K562 (cell line): ENCODE results near the gene SUGP1. TPM values are rescaled to one million over a fixed set of nuclear protein-coding genes. Genes with fewer than 3 reads are reported as not detected.

Experiments used
- C11orf30 ChIP-seq: fragments of 450-650 bp; IDR thresholded peaks from 2 replicates; pipeline ENCODE4 v1.6.1; 2016; ENCODE audit warnings: low read depth, mild to moderate bottlenecking
- GATAD2B ChIP-seq: fragments of 450-650 bp; IDR thresholded peaks from 2 replicates; pipeline ENCODE4 v1.6.1; 2017; ENCODE audit warnings: mild to moderate bottlenecking, borderline replicate concordance
- LEF1 ChIP-seq: fragments of 450-650 bp; IDR thresholded peaks from 2 replicates; pipeline ENCODE4 v1.6.1; 2016; ENCODE audit warnings: mild to moderate bottlenecking
- NFATC3 ChIP-seq: fragments of 450-650 bp; IDR thresholded peaks from 2 replicates; pipeline ENCODE4 v1.6.1; 2017; ENCODE audit warnings: mild to moderate bottlenecking
- NFYB ChIP-seq: IDR thresholded peaks from 2 replicates; pipeline ENCODE4 v1.6.1; 2011; ENCODE audit warnings: mild to moderate bottlenecking, moderate library complexity; ENCODE audit not compliant: insufficient read length; ENCODE audit errors: extremely low read depth
- RBFOX2 ChIP-seq: fragments of 200-400 bp; formaldehyde crosslinking; IDR thresholded peaks from 2 replicates; pipeline ENCODE4 v1.6.1; 2017; ENCODE audit warnings: low read depth, mild to moderate bottlenecking, low read length, moderate library complexity
- SIN3A ChIP-seq, 2 experiments: fragments of 150-350 bp in 1 of 2; IDR thresholded peaks; 2 replicates each; pipeline ENCODE4 v1.6.1; 2011 to 2016; ENCODE audit warnings: borderline replicate concordance in 2 of 2, low read depth in 2 of 2, low read length in 2 of 2, mild to moderate bottlenecking in 2 of 2, moderate library complexity in 2 of 2; ENCODE audit not compliant: control insufficient read depth in 1 of 2
- STAT5B ChIP-seq: fragments of 250-450 bp; sonication (Bioruptor Pico); IDR thresholded peaks from 2 replicates; pipeline ENCODE4 v1.8.0; 2021; ENCODE audit warnings: mild to moderate bottlenecking, inconsistent platforms
- TAF7 ChIP-seq: fragments of 450-650 bp; IDR thresholded peaks from 2 replicates; pipeline ENCODE4 v1.6.1; 2016; ENCODE audit warnings: missing genetic modification characterization, missing compliant biosample characterization
- TSC22D4 ChIP-seq: fragments of 450-650 bp; IDR thresholded peaks from 2 replicates; pipeline ENCODE4 v1.6.1; 2016; ENCODE audit warnings: missing genetic modification characterization, missing biosample characterization, control low read depth
- XRCC3 ChIP-seq: fragments of 450-650 bp; IDR thresholded peaks from 2 replicates; pipeline ENCODE4 v1.6.1; 2017; ENCODE audit warnings: mild to moderate bottlenecking, moderate library complexity
- ZBTB1 ChIP-seq: sonication (generic); formaldehyde crosslinking; IDR thresholded peaks from 2 replicates; pipeline ENCODE4 v1.8.1; 2023; ENCODE audit warnings: missing genetic modification reagents, low read depth, mild to moderate bottlenecking, borderline replicate concordance
- ZFP36 ChIP-seq: fragments of 150-350 bp; IDR thresholded peaks from 2 replicates; pipeline ENCODE4 v1.6.1; 2018; ENCODE audit warnings: low read length, low read depth; ENCODE audit not compliant: partially characterized antibody
- ZNF143 ChIP-seq: sonication (generic); formaldehyde crosslinking; IDR thresholded peaks from 2 replicates; pipeline ENCODE4 v1.9.0; 2022; ENCODE audit warnings: mild to moderate bottlenecking, missing genetic modification reagents
- polyA plus RNA-seq, 8 experiments: library from polyadenylated mRNA; depleted of rRNA in 4 of 8; stranded (reverse) in 5 of 8; unstranded in 3 of 8; fragments of >200 nt; fragmentation: Nextera tagmentation in 2 of 8; fragmentation: Illumina TruSeq in 1 of 8; extraction: Ambion mirVana in 2 of 8; extraction: Trizol in 1 of 8; gene quantifications; 2 replicates each; pipeline versions ENCODE4 v1.2.1 to v1.2.3, GENCODE V29; 2011 to 2014; ENCODE audit warnings: inconsistent platforms in 1 of 8, missing spikeins in 1 of 8
- total RNA-seq, 7 experiments: library from RNA; depleted of rRNA in 6 of 7; stranded (reverse); fragments of >200 nt in 6 of 7; fragmentation: Illumina TruSeq in 2 of 7; extraction: Trizol in 2 of 7; gene quantifications; 2 replicates each; pipeline versions ENCODE4 v1.2.1 to v1.2.3, GENCODE V29; 2011 to 2021; ENCODE audit warnings: low replicate concordance in 1 of 7
- TF ChIP-seq, protein P1 (sequence below): fragments of 250-450 bp; sonication (Bioruptor Pico); IDR thresholded peaks from 2 replicates; pipeline ENCODE4 v1.5.0; 2021
- TF ChIP-seq, protein P2 (sequence below): fragments of 150-350 bp; conservative IDR thresholded peaks from 2 replicates; pipeline ENCODE4 v1.6.1; 2014; ENCODE audit warnings: low read length
- TF ChIP-seq, protein P3 (sequence below): fragments of 450-650 bp; IDR thresholded peaks from 2 replicates; pipeline ENCODE4 v1.7.1; 2018; ENCODE audit warnings: mild to moderate bottlenecking, low read depth; ENCODE audit not compliant: partially characterized antibody
- TF ChIP-seq, protein P4 (sequence below): fragments of 450-650 bp; IDR thresholded peaks from 2 replicates; pipeline ENCODE4 v1.7.0; 2016; ENCODE audit warnings: borderline replicate concordance

SUGP1 gene
- total and polyA plus RNA-seq, 9 of the 15 experiments (the other 6 are each of a cell fraction or from before 2014, with no cell fraction given), result 1.0 to 53.3 (median 32.4) TPM

DNA sequence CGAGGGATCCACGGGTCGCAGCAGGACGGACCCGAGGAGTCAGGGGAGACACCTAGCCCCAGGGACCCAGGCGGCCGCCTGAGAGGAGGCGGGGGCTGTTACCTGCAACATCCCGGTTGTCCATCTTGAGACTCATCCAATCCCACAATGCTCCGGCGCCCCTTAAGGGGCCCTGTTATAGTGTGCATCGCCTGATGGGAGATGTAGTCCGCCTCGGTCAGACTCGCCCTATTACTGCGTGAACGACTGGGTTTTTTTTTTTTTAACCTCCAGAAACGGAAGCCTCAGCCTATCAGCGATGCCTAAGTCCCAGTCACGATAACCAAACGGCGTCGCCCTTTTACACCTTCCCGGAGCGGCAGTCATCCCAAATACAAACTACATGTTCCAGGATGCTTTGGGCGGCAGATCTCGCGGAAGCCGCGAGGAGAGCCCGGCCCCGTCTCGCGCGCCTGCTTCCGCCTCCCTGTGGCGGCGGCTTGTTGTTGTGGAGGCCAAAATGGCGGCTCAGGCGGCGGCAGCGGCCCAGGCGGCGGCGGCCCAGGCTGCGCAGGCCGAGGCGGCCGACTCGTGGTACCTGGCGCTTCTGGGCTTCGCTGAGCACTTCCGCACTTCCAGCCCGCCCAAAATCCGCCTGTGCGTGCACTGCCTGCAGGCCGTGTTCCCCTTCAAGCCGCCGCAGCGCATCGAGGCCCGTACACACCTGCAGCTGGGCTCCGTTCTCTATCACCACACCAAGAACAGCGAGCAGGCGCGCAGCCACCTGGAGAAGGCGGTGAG is at the start of gene SUGP1, which contains the start of gene MAU2 (continued):
- TF ChIP-seq, protein P1, sequence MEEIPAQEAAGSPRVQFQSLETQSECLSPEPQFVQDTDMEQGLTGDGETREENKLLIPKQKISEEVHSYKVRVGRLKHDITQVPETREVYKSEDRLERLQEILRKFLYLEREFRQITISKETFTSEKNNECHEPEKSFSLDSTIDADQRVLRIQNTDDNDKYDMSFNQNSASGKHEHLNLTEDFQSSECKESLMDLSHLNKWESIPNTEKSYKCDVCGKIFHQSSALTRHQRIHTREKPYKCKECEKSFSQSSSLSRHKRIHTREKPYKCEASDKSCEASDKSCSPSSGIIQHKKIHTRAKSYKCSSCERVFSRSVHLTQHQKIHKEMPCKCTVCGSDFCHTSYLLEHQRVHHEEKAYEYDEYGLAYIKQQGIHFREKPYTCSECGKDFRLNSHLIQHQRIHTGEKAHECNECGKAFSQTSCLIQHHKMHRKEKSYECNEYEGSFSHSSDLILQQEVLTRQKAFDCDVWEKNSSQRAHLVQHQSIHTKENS, result no peak
- TF ChIP-seq C11orf30 (peak; percentile 69), SIN3A (IDR thresholded peaks at IDR 0.05; ENCODE audit: borderline replicate concordance in 2 of 2, control insufficient read depth in 1 of 2, low read depth in 2 of 2, low read length in 2 of 2) (peak; percentile 58 to 82; a peak in 1 of 4 replicates), RBFOX2 (peak; percentile 97), LEF1 (no peak), GATAD2B (no peak), NFATC3 (no peak), XRCC3 (no peak), NFYB (no peak), ZFP36 (no peak), TSC22D4 (no peak), ZNF143 (peak; percentile 96), ZBTB1 (CRISPR knock-in tag) (no peak), TAF7 (peak; percentile 64), STAT5B (CRISPR knock-in tag) (no peak)
- TF ChIP-seq, protein P2, sequence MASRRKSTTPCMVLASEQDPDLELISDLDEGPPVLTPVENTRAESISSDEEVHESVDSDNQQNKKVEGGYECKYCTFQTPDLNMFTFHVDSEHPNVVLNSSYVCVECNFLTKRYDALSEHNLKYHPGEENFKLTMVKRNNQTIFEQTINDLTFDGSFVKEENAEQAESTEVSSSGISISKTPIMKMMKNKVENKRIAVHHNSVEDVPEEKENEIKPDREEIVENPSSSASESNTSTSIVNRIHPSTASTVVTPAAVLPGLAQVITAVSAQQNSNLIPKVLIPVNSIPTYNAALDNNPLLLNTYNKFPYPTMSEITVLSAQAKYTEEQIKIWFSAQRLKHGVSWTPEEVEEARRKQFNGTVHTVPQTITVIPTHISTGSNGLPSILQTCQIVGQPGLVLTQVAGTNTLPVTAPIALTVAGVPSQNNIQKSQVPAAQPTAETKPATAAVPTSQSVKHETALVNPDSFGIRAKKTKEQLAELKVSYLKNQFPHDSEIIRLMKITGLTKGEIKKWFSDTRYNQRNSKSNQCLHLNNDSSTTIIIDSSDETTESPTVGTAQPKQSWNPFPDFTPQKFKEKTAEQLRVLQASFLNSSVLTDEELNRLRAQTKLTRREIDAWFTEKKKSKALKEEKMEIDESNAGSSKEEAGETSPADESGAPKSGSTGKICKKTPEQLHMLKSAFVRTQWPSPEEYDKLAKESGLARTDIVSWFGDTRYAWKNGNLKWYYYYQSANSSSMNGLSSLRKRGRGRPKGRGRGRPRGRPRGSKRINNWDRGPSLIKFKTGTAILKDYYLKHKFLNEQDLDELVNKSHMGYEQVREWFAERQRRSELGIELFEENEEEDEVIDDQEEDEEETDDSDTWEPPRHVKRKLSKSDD, result peak; percentile 96
- TF ChIP-seq, protein P3, sequence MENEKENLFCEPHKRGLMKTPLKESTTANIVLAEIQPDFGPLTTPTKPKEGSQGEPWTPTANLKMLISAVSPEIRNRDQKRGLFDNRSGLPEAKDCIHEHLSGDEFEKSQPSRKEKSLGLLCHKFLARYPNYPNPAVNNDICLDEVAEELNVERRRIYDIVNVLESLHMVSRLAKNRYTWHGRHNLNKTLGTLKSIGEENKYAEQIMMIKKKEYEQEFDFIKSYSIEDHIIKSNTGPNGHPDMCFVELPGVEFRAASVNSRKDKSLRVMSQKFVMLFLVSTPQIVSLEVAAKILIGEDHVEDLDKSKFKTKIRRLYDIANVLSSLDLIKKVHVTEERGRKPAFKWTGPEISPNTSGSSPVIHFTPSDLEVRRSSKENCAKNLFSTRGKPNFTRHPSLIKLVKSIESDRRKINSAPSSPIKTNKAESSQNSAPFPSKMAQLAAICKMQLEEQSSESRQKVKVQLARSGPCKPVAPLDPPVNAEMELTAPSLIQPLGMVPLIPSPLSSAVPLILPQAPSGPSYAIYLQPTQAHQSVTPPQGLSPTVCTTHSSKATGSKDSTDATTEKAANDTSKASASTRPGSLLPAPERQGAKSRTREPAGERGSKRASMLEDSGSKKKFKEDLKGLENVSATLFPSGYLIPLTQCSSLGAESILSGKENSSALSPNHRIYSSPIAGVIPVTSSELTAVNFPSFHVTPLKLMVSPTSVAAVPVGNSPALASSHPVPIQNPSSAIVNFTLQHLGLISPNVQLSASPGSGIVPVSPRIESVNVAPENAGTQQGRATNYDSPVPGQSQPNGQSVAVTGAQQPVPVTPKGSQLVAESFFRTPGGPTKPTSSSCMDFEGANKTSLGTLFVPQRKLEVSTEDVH, result no peak
- TF ChIP-seq, protein P4, sequence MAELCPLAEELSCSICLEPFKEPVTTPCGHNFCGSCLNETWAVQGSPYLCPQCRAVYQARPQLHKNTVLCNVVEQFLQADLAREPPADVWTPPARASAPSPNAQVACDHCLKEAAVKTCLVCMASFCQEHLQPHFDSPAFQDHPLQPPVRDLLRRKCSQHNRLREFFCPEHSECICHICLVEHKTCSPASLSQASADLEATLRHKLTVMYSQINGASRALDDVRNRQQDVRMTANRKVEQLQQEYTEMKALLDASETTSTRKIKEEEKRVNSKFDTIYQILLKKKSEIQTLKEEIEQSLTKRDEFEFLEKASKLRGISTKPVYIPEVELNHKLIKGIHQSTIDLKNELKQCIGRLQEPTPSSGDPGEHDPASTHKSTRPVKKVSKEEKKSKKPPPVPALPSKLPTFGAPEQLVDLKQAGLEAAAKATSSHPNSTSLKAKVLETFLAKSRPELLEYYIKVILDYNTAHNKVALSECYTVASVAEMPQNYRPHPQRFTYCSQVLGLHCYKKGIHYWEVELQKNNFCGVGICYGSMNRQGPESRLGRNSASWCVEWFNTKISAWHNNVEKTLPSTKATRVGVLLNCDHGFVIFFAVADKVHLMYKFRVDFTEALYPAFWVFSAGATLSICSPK, result no peak
